Upper lobe of left lung (tissue), 6 donors: ENCODE measurements around the gene KDM6B. TPM values are rescaled to one million over a fixed set of nuclear protein-coding genes. Genes with fewer than 3 reads are reported as not detected.
"Not testable (repeated sequence)": the region's sequence is repeated elsewhere in the genome, so short reads cannot be mapped to it uniquely, and the experiment has no call there.

Source experiments
- ATAC-seq, 2 donors: fragments of 200-7000 bp; cut with Tn5 transposase; one replicate each; pipeline ENCODE4 v1.9.1; 2022; ENCODE audit warnings: mild to moderate bottlenecking in 2 of 2, moderate library complexity in 2 of 2; ENCODE audit not compliant: low FRiP score in 2 of 2
- DNase-seq, 2 donors: peaks; one replicate each; pipeline ENCODE4 v3.0.0-alpha.2; 2019 to 2020
- H3K27ac ChIP-seq, 4 donors: fragments of 200-600 bp; sonication (generic); one replicate each; pipeline ENCODE4 v1.5.1; 2016 to 2019
- H3K27me3 ChIP-seq, 4 donors: fragments of 200-600 bp; sonication (generic); one replicate each; pipeline ENCODE4 v1.5.1; 2017 to 2019
- H3K36me3 ChIP-seq, 4 donors: fragments of 200-600 bp; sonication (generic); one replicate each; pipeline ENCODE4 v1.5.1; 2016 to 2019
- H3K4me1 ChIP-seq, 4 donors: fragments of 200-600 bp; sonication (generic); one replicate each; pipeline ENCODE4 v1.5.1; 2018 to 2019
- H3K4me3 ChIP-seq, 4 donors: fragments of 200-600 bp; sonication (generic); one replicate each; pipeline ENCODE4 v1.5.1; 2017 to 2019; ENCODE audit warnings: mild to moderate bottlenecking in 2 of 4, moderate library complexity in 1 of 4
- H3K9me3 ChIP-seq, 4 donors: fragments of 200-600 bp; sonication (generic); one replicate each; pipeline ENCODE4 v1.5.1; 2018 to 2019
- EP300 ChIP-seq, 4 donors: sonication (generic); formaldehyde crosslinking; IDR thresholded peaks; one replicate each; pipeline ENCODE4 v1.5.1; 2017; ENCODE audit warnings: antibody characterized with exemption in 4 of 4, control low read depth in 2 of 4
- POLR2A ChIP-seq, 4 donors: fragments of 450-650 bp; IDR thresholded peaks; one replicate each; pipeline ENCODE4 v1.5.1; 2016 to 2017; ENCODE audit warnings: antibody characterized with exemption in 4 of 4, mild to moderate bottlenecking in 2 of 4
- POLR2AphosphoS5 ChIP-seq, 2 donors: sonication (generic); formaldehyde crosslinking; IDR thresholded peaks; one replicate each; pipeline ENCODE4 v1.5.1; 2017; ENCODE audit warnings: antibody characterized with exemption in 2 of 2
- WGBS, 2 donors: methylation state at CpG; one replicate each; pipeline ENCODE4 v1.1.5; 2017 to 2018; 5-methylcytosine and 5-hydroxymethylcytosine counted together
- total RNA-seq, 6 donors: library from RNA; depleted of rRNA in 4 of 6; stranded (reverse); fragments of >200 nt in 4 of 6; gene quantifications; one replicate each; pipeline versions ENCODE4 v1.1.0 to v1.2.1, GENCODE V29; 2016 to 2021
- TF ChIP-seq, protein P1 (sequence below), 6 experiments: fragments of 450-650 bp in 4 of 6; fragments of 200-600 bp in 2 of 6; sonication (generic) in 2 of 6; IDR thresholded peaks; one replicate each; pipeline ENCODE4 v1.5.1; 2016 to 2019; ENCODE audit warnings: antibody characterized with exemption in 6 of 6
- donor health status: DM: no; HTN: no; CAD: no; lungs with moderate emphysema.
- donor health status: DM: no; HTN: yes; CAD: no; lungs with severe emphysema.

Gene KDM6B
- total RNA-seq, 6 donors from 2014 or later = 17.5 to 68.0 (median 42.2) TPM

DNA sequence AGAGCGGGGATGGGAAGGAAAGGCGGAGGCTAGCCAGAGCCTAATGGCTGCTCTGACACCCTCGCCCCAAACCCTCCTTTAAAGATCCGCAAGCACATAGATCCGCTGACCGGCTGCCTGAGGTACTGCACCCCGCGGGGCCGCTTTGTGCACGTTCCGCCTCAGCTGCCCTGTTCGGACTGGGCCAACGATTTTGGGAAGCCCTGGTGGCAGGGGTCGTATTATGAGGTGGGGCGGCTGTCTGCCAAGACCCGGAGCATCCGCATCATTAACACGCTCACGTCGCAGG lies 24.4 kb downstream of the KDM6B start:
- no peak for TF ChIP-seq POLR2A (IDR thresholded peaks at IDR 0.05)
- TF ChIP-seq, protein P1, sequence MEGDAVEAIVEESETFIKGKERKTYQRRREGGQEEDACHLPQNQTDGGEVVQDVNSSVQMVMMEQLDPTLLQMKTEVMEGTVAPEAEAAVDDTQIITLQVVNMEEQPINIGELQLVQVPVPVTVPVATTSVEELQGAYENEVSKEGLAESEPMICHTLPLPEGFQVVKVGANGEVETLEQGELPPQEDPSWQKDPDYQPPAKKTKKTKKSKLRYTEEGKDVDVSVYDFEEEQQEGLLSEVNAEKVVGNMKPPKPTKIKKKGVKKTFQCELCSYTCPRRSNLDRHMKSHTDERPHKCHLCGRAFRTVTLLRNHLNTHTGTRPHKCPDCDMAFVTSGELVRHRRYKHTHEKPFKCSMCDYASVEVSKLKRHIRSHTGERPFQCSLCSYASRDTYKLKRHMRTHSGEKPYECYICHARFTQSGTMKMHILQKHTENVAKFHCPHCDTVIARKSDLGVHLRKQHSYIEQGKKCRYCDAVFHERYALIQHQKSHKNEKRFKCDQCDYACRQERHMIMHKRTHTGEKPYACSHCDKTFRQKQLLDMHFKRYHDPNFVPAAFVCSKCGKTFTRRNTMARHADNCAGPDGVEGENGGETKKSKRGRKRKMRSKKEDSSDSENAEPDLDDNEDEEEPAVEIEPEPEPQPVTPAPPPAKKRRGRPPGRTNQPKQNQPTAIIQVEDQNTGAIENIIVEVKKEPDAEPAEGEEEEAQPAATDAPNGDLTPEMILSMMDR (IDR thresholded peaks at IDR 0.05) = peak; percentile 12 to 62 (median 39)
- TF ChIP-seq EP300 (IDR thresholded peaks at IDR 0.05) = no peak
- no peak for ATAC-seq
- Histone ChIP-seq H3K27me3 (no peaks in the 10 kb centered on the region), H3K9me3 (no peaks in the 10 kb centered on the region), H3K4me3 (peak overlapping the region; percentile 49 to 76 (median 62)), H3K36me3 (peaks cover 0 to 15% (median 8%) of the 10 kb centered on the region in 4 donors), H3K4me1 (peaks cover 33 to 46% (median 39%) of the 10 kb centered on the region in 4 donors), H3K27ac (peak overlapping the region; percentile 90 to 97 (median 92))
- peak; percentile 28 to 82 for DNase-seq
- WGBS, 2 donors = 53 to 61% methylated on average over 17 to 20 of the region's 20 CpGs

DNA sequence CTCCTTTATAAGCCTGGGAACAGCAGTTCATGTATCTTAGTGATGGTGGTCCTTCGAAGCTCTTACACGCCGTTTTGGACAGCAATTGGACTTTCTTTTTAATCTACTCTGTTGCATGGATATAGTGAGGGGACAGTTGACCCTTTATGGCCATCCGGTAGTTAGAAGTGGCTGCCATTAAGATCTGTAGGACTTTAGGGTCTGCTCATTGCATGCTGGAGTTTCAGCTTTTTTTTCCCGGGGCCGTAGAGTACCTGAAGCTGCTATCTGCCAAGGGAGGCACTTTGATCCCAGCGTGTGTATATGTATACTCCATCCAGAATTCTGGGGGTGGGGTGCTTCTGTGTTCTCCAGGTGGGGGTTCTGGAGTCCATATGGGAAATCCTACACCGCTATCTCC lies 25.0 kb downstream of the KDM6B start:
- H3K4me1 ChIP-seq = peaks cover 33 to 46% (median 39%) of the 10 kb centered on the region in 4 donors

DNA sequence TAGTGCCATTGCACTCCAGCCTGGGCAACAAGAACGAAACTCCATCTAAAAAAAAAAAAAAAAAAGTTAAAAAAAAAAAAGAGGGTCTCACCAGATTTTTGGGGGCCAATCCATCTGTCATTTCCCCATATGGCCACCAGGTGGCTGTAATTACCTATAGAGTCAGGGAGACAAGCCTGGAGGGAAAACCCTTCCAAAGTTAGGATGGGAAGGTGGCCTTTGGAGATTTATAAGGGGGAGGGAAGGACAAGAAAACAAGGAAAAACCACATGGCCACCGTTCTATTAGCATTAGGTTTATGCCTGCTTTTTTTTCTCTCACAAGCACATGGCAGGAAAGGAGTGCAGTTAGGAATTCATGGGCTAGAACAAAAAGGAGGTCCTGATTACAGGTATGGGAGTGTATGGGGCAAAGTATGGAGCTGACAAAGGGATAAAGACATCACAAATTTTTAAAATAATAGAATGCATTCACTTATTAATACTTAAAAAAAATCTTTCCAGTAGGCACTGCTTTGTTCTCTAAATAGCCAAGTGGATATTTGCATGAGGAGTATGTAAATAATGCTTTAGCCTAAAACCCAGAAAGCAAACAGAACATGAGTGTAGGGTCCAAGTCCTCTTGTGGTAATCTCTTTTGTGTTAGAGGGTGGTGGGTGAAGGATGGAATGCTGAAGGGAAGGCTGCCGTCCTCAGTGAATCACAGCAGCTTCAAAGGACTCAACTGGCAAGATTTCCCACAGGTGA lies 28.8 kb downstream of the KDM6B start:
- no peak for DNase-seq
- no peak overlapping the region for H3K4me3 ChIP-seq
- no peak for ATAC-seq
- TF ChIP-seq, protein P1 (IDR thresholded peaks at IDR 0.05) = peak; percentile 67 to 80 (median 74)
- no peak for TF ChIP-seq EP300 (IDR thresholded peaks at IDR 0.05)
- WGBS, 2 donors = 26 to 31% methylated on average over 3 of the region's 3 CpGs
- no peaks in the 10 kb centered on the region for H3K36me3 ChIP-seq
- H3K4me1 ChIP-seq = peaks cover 11 to 26% (median 21%) of the 10 kb centered on the region in 4 donors
- H3K27ac ChIP-seq = no peak overlapping the region
- H3K27me3 ChIP-seq = no peaks in the 10 kb centered on the region
- H3K9me3 ChIP-seq = no peaks in the 10 kb centered on the region

More for the DNA sequence above, 25.0 kb downstream of the KDM6B start:
- Histone ChIP-seq H3K27ac (peak overlapping the region in 1 of 4 donors; percentile 92), H3K4me3 (peak overlapping the region in 3 of 4 donors; percentile 56 to 76 (median 69)), H3K36me3 (peaks cover 0 to 9% (median 3%) of the 10 kb centered on the region in 4 donors), H3K27me3 (no peaks in the 10 kb centered on the region), H3K9me3 (no peaks in the 10 kb centered on the region)
- TF ChIP-seq POLR2A (IDR thresholded peaks at IDR 0.05) (no peak), EP300 (IDR thresholded peaks at IDR 0.05) (no peak), POLR2AphosphoS5 (IDR thresholded peaks at IDR 0.05) (no peak)
- TF ChIP-seq, protein P1 (IDR thresholded peaks at IDR 0.05) = no peak
- no peak for DNase-seq
- WGBS, 2 donors = 91 to 95% methylated on average over 8 of the region's 8 CpGs
- no peak for ATAC-seq

DNA sequence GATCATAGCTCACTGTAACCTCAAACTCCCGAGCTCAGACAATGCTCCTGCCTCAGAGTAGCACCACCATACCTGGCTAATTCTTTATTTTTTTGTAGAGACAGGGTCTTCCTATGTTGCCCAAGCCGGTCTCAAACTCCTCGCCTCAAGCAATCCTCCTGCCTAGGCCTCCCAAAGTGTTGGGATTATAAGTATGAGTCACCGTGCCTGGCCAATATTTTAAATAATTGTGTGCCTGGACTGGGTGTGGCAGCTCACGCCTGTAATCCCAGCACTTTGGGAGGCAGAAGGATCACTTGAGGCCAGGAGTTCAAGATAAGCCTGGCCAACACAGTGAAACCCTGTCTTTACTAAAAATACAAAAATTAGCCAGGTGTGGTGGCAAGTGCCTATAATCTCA lies 30.4 kb downstream of the KDM6B start:
- not testable (repeated sequence) for H3K4me3 ChIP-seq, H3K36me3 ChIP-seq, H3K9me3 ChIP-seq, H3K27ac ChIP-seq, ATAC-seq, H3K27me3 ChIP-seq, DNase-seq
- peaks cover 0 to 18% (median 10%) of the 10 kb centered on the region in 4 donors for H3K4me1 ChIP-seq
- 68 to 69% methylated on average over 5 of the region's 5 CpGs for WGBS, 2 donors

DNA sequence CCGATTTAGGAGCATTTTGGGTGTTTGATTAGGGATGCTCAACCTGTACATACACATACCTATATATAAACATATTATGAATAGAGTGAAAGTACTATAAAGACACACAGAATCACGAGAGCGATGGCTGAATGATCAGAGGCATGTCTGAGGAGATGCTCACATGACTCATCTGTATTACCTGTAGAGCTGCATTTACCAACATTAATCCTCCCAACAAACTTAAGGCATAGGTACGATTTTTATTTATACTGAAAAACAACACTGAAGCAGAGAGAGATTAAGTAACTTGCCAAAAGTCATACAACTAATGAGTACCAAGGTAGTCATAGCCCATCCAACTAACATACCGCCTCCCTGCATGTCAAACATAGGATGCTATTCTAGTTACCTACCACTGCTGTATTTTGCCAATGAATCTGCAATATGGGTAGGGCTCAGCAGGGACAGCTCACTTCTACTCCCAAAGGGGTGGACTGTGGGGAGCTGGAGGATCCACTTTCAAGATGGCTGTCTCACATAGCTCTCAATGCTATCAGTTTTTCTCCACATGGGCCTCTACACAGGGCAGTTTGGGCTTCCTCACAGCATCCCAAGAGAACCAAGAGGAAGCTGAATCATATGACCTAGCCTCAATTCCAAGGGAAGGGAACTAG lies 31.1 kb downstream of the KDM6B start:
- Histone ChIP-seq H3K9me3 (no peaks in the 10 kb centered on the region), H3K4me3 (no peak overlapping the region), H3K27me3 (no peaks in the 10 kb centered on the region), H3K27ac (no peak overlapping the region), H3K36me3 (no peaks in the 10 kb centered on the region), H3K4me1 (peaks cover 0 to 18% (median 10%) of the 10 kb centered on the region in 4 donors)
- DNase-seq (no peak), ATAC-seq (no peak)
- TF ChIP-seq, protein P1 (IDR thresholded peaks at IDR 0.05) = no peak
- no peak for TF ChIP-seq EP300 (IDR thresholded peaks at IDR 0.05)
- no peak for TF ChIP-seq POLR2A (IDR thresholded peaks at IDR 0.05)
- TF ChIP-seq POLR2AphosphoS5 (IDR thresholded peaks at IDR 0.05) = no peak
- 92 to 98% methylated on average over 5 of the region's 5 CpGs for WGBS, 2 donors
